Measurements from ENCODE around the gene C1orf167.

C1orf167 gene

DNA sequence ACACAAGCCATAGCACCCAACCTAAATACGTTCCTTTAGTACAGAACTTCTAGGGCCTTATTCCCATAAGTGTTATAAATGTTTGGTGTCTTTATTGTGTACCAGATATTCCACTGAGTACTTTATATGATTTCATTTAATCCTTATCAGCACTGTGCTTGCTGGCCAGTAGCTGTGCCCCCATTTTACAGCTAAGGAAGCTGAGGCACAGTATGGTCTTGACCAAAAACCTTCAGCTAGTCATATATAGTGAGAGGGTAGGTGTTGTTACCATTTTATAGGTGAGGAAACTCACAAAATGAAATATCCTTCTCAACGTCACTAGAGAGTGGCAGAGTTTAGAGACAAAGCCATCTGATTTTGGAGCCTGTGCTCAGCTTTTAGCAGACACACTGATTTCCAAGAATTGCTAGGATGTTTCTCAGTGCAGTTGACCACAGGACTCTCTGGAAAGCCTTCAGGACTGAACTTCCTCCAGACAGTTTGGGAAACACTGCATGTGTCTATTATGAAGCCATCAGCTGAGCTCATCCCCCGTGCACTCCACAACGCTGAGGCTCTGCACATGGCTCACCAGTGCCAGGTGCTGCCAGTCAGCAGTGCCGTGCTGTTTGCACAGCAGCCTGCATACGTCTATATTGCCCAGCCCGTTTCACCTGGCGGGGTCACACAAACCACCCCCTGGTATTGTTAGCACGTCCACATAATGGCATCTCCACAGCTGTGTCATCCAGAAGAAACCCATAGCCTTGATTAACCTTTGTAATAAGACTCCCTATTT is 70.1 kb downstream of the C1orf167 start:
- Histone ChIP-seq H3K4me2 (ENCODE audit: low read length) (no peak overlapping the region), H3K27ac (ENCODE audit: low read length) (no peak overlapping the region), H3K9me3 (ENCODE audit: insufficient read depth, low read length) (no peaks in the 10 kb centered on the region), H4K20me1 (ENCODE audit: insufficient read depth, low read length) (no peaks in the 10 kb centered on the region), H3K79me2 (ENCODE audit: low read length) (no peaks in the 10 kb centered on the region), H3K27me3 (ENCODE audit: low read depth, low read length) (no peaks in the 10 kb centered on the region), H3K4me3 (ENCODE audit: low read length) (no peak overlapping the region), H3K4me1 (ENCODE audit: low read length) (no peaks in the 10 kb centered on the region), H3K36me3 (replicated peaks; ENCODE audit: low read depth, low read length) (peaks cover 7% of the 10 kb centered on the region), H3K9ac (ENCODE audit: low read length) (no peak overlapping the region), H2AFZ (ENCODE audit: low read depth, low read length) (no peak overlapping the region)
- TF ChIP-seq, protein P1, sequence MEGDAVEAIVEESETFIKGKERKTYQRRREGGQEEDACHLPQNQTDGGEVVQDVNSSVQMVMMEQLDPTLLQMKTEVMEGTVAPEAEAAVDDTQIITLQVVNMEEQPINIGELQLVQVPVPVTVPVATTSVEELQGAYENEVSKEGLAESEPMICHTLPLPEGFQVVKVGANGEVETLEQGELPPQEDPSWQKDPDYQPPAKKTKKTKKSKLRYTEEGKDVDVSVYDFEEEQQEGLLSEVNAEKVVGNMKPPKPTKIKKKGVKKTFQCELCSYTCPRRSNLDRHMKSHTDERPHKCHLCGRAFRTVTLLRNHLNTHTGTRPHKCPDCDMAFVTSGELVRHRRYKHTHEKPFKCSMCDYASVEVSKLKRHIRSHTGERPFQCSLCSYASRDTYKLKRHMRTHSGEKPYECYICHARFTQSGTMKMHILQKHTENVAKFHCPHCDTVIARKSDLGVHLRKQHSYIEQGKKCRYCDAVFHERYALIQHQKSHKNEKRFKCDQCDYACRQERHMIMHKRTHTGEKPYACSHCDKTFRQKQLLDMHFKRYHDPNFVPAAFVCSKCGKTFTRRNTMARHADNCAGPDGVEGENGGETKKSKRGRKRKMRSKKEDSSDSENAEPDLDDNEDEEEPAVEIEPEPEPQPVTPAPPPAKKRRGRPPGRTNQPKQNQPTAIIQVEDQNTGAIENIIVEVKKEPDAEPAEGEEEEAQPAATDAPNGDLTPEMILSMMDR (IDR thresholded peaks at IDR 0.05; ENCODE audit: low read depth, low read length) = no peak
- no peak for TF ChIP-seq EZH2phosphoT487 (IDR thresholded peaks at IDR 0.05; ENCODE audit: low read depth)

GRCh38 chr1:11833497-11833896 is 71.5 kb downstream of the C1orf167 start:
- Histone ChIP-seq H3K9ac (ENCODE audit: low read length) (no peak overlapping the region), H3K4me3 (ENCODE audit: low read length) (no peak overlapping the region), H3K27ac (ENCODE audit: low read length) (no peak overlapping the region), H4K20me1 (ENCODE audit: insufficient read depth, low read length) (no peaks in the 10 kb centered on the region), H3K4me2 (ENCODE audit: low read length) (no peak overlapping the region), H3K36me3 (replicated peaks; ENCODE audit: low read depth, low read length) (peaks cover 9% of the 10 kb centered on the region), H2AFZ (ENCODE audit: low read depth, low read length) (no peak overlapping the region), H3K4me1 (ENCODE audit: low read length) (no peaks in the 10 kb centered on the region), H3K27me3 (ENCODE audit: low read depth, low read length) (no peaks in the 10 kb centered on the region), H3K9me3 (ENCODE audit: insufficient read depth, low read length) (no peaks in the 10 kb centered on the region), H3K79me2 (ENCODE audit: low read length) (no peaks in the 10 kb centered on the region)
- TF ChIP-seq EZH2phosphoT487 (IDR thresholded peaks at IDR 0.05; ENCODE audit: low read depth) = no peak
- TF ChIP-seq, protein P1 (IDR thresholded peaks at IDR 0.05; ENCODE audit: low read depth, low read length) = no peak

DNA sequence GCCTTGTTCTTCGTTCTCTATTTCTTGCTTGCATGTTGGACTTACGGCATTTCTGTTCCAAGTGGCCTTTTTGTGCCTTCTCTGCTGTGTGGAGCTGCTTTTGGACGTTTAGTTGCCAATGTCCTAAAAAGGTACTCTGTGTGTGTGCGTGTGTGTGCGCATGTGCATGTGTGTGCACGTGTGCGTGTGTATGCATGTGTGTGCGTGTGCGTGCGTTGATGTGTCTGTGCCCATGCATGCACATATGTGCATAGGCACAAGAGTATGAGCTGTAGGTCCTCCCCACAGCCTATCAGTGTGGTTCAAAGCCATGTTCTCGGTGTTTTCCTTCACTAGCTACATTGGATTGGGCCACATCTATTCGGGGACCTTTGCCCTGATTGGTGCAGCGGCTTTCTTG is 71.9 kb downstream of the C1orf167 start:
- Histone ChIP-seq H3K4me1 (ENCODE audit: low read length) (no peaks in the 10 kb centered on the region), H4K20me1 (ENCODE audit: insufficient read depth, low read length) (no peaks in the 10 kb centered on the region), H3K9ac (ENCODE audit: low read length) (no peak overlapping the region), H3K27me3 (ENCODE audit: low read depth, low read length) (no peaks in the 10 kb centered on the region), H3K4me3 (ENCODE audit: low read length) (no peak overlapping the region), H2AFZ (ENCODE audit: low read depth, low read length) (no peak overlapping the region), H3K79me2 (ENCODE audit: low read length) (no peaks in the 10 kb centered on the region), H3K4me2 (ENCODE audit: low read length) (no peak overlapping the region), H3K36me3 (replicated peaks; ENCODE audit: low read depth, low read length) (peaks cover 9% of the 10 kb centered on the region), H3K9me3 (ENCODE audit: insufficient read depth, low read length) (no peaks in the 10 kb centered on the region), H3K27ac (ENCODE audit: low read length) (no peak overlapping the region)
- TF ChIP-seq, protein P1 (IDR thresholded peaks at IDR 0.05; ENCODE audit: low read depth, low read length) = no peak
- TF ChIP-seq EZH2phosphoT487 (IDR thresholded peaks at IDR 0.05; ENCODE audit: low read depth) = no peak

GRCh38 chr1:11835441-11836225 is 73.6 kb downstream of the C1orf167 start:
- TF ChIP-seq, protein P1 (IDR thresholded peaks at IDR 0.05; ENCODE audit: low read depth, low read length) = no peak
- TF ChIP-seq EZH2phosphoT487 (IDR thresholded peaks at IDR 0.05; ENCODE audit: low read depth) = no peak
- Histone ChIP-seq H3K36me3 (replicated peaks; ENCODE audit: low read depth, low read length) (peaks cover 9% of the 10 kb centered on the region), H3K27me3 (ENCODE audit: low read depth, low read length) (no peaks in the 10 kb centered on the region), H3K9me3 (ENCODE audit: insufficient read depth, low read length) (no peaks in the 10 kb centered on the region), H4K20me1 (ENCODE audit: insufficient read depth, low read length) (no peaks in the 10 kb centered on the region), H3K27ac (ENCODE audit: low read length) (no peak overlapping the region), H3K4me2 (ENCODE audit: low read length) (no peak overlapping the region), H3K4me3 (ENCODE audit: low read length) (no peak overlapping the region), H2AFZ (ENCODE audit: low read depth, low read length) (no peak overlapping the region), H3K4me1 (ENCODE audit: low read length) (no peaks in the 10 kb centered on the region), H3K9ac (ENCODE audit: low read length) (no peak overlapping the region), H3K79me2 (ENCODE audit: low read length) (no peaks in the 10 kb centered on the region)

All from OCI-LY3 (cell line).